ENCODE results near the gene CHRNA3. TPM values are rescaled to one million over a fixed set of nuclear protein-coding genes. Genes with fewer than 3 reads are reported as not detected.

CHRNA3 gene
- total RNA-seq, 1 donor from 2014 or later, result not detected

GRCh38 chr15:78597583-78597982, 23.2 kb downstream of the CHRNA3 start:
- H3K36me3 ChIP-seq (ENCODE audit: control insufficient read depth, insufficient read depth, low read length), result no peaks in the 10 kb centered on the region
- FAIRE-seq, result no peak
- H3K27me3 ChIP-seq (ENCODE audit: control insufficient read depth, insufficient read depth, low read length), result no peaks in the 10 kb centered on the region
- no peak for DNase-seq (ENCODE audit: low read depth)
- TF ChIP-seq CTCF (IDR thresholded peaks at IDR 0.05; ENCODE audit: insufficient read depth, low read length, severe bottlenecking), result no peak
- no peak overlapping the region for H3K4me3 ChIP-seq (ENCODE audit: low read depth, low read length)

- no peak for FAIRE-seq
These were observed 45.9 kb downstream of the CHRNA3 start for GRCh38 chr15:78574944-78575343.

GRCh38 chr15:78573416-78573815, 47.4 kb downstream of the CHRNA3 start:
- TF ChIP-seq CTCF (IDR thresholded peaks at IDR 0.05; ENCODE audit: insufficient read depth, low read length, severe bottlenecking), result no peak

More at GRCh38 chr15:78574944-78575343, 45.9 kb downstream of the CHRNA3 start:
- no peaks in the 10 kb centered on the region for H3K27me3 ChIP-seq (ENCODE audit: control insufficient read depth, insufficient read depth, low read length)
- no peak overlapping the region for H3K4me3 ChIP-seq (ENCODE audit: low read depth, low read length)
- no peaks in the 10 kb centered on the region for H3K36me3 ChIP-seq (ENCODE audit: control insufficient read depth, insufficient read depth, low read length)
- TF ChIP-seq CTCF (IDR thresholded peaks at IDR 0.05; ENCODE audit: insufficient read depth, low read length, severe bottlenecking), result no peak
- no peak for DNase-seq (ENCODE audit: low read depth)

GRCh38 chr15:78571382-78571781, 49.4 kb downstream of the CHRNA3 start:
- no peak for FAIRE-seq
- no peak for TF ChIP-seq CTCF (IDR thresholded peaks at IDR 0.05; ENCODE audit: insufficient read depth, low read length, severe bottlenecking)
- no peaks in the 10 kb centered on the region for H3K27me3 ChIP-seq (ENCODE audit: control insufficient read depth, insufficient read depth, low read length)
- H3K36me3 ChIP-seq (ENCODE audit: control insufficient read depth, insufficient read depth, low read length), result no peaks in the 10 kb centered on the region
- H3K4me3 ChIP-seq (ENCODE audit: low read depth, low read length), result no peak overlapping the region
- no peak for DNase-seq (ENCODE audit: low read depth)

More at GRCh38 chr15:78573416-78573815, 47.4 kb downstream of the CHRNA3 start:
- Histone ChIP-seq H3K27me3 (ENCODE audit: control insufficient read depth, insufficient read depth, low read length) (no peaks in the 10 kb centered on the region), H3K36me3 (ENCODE audit: control insufficient read depth, insufficient read depth, low read length) (no peaks in the 10 kb centered on the region), H3K4me3 (ENCODE audit: low read depth, low read length) (no peak overlapping the region)
- FAIRE-seq, result no peak
- DNase-seq (ENCODE audit: low read depth), result no peak

- no peaks in the 10 kb centered on the region for H3K36me3 ChIP-seq (ENCODE audit: control insufficient read depth, insufficient read depth, low read length)
- H3K4me3 ChIP-seq (ENCODE audit: low read depth, low read length), result no peak overlapping the region
- no peak for TF ChIP-seq CTCF (IDR thresholded peaks at IDR 0.05; ENCODE audit: insufficient read depth, low read length, severe bottlenecking)
- DNase-seq (ENCODE audit: low read depth) (no peak), FAIRE-seq (no peak)
- no peaks in the 10 kb centered on the region for H3K27me3 ChIP-seq (ENCODE audit: control insufficient read depth, insufficient read depth, low read length)
These were observed 50.1 kb downstream of the CHRNA3 start for GRCh38 chr15:78570710-78571109.

GRCh38 chr15:78567531-78567930, 53.3 kb downstream of the CHRNA3 start:
- H3K4me3 ChIP-seq (ENCODE audit: low read depth, low read length), result no peak overlapping the region
- FAIRE-seq, result no peak
- no peak for DNase-seq (ENCODE audit: low read depth)
- no peak for TF ChIP-seq CTCF (IDR thresholded peaks at IDR 0.05; ENCODE audit: insufficient read depth, low read length, severe bottlenecking)
- no peaks in the 10 kb centered on the region for H3K27me3 ChIP-seq (ENCODE audit: control insufficient read depth, insufficient read depth, low read length)
- H3K36me3 ChIP-seq (ENCODE audit: control insufficient read depth, insufficient read depth, low read length), result no peaks in the 10 kb centered on the region

Measured in bronchial epithelial cell (primary cell).